GM12864 (cell line): ENCODE measurements around the gene BRD3OS.

Experiments
- DNase-seq: peaks from one replicate; pipeline ENCODE4 v3.0.0-alpha.2; 2011; ENCODE audit warnings: low read depth
- H3K4me3 ChIP-seq: 2 replicates; pipeline ENCODE4 v1.5.1; 2011; ENCODE audit warnings: mild to moderate bottlenecking, low read depth, low read length, control low read depth
- CTCF ChIP-seq: IDR thresholded peaks from 2 replicates; pipeline ENCODE4 v1.5.1; 2011; ENCODE audit warnings: low read depth, mild to moderate bottlenecking, moderate library complexity, low read length, control low read depth, inconsistent platforms; ENCODE audit errors: missing control alignments

BRD3OS gene

GRCh38 chr9:134053941-134054761, 28.9 kb downstream of the BRD3OS start:
- TF ChIP-seq CTCF, result no peak
- no peak overlapping the region for H3K4me3 ChIP-seq
- no peak for DNase-seq

DNA sequence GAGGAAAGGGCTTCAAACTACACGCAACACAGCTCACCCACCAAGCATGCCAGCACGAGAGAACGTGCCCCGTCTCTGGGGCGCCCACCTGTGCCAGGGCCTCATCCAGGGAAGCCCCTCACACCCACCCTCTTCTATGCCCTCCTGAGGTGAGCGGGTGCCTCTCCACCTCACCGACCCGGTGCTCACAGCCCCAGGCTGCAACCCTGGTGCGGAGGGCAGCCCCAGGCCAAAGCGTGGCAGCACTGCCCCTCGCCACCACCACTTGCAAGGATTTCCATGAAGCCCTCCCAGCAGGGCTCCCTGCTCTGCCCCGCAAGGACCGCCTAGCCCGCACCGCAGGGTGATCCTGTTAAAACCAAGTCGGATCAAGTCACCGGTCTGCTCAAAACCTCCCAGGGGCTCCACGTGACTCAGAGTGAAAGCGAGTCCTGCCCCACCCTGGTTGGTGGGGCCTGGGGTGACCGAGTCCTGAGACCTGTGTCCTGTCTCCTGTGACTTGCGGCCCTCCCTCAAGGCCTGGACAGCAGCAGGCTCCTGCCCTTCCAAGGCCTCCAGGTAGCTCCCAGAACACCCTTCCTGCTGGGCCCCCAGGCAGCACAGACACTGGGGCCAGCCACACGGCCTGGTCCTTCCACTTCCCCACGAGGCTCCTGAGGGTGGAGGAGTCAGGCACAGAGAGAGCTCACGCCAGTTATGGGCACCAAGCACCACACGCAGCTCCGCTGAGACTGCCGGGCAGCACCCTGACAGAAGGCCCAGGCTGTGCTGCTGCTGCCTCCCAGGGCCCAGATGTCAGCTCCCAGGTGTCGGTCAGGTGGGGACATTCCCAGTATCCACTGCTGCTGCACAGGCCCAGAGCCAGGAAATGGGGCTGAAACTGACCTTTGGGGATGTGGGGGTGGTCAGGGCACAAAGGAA, 29.9 kb downstream of the BRD3OS start:
- H3K4me3 ChIP-seq, result no peak overlapping the region
- TF ChIP-seq CTCF, result no peak
- no peak for DNase-seq

- H3K4me3 ChIP-seq, result no peak overlapping the region
- DNase-seq, result no peak
- no peak for TF ChIP-seq CTCF
Measured at GRCh38 chr9:134055981-134056461, 30.7 kb downstream of the BRD3OS start.

DNA sequence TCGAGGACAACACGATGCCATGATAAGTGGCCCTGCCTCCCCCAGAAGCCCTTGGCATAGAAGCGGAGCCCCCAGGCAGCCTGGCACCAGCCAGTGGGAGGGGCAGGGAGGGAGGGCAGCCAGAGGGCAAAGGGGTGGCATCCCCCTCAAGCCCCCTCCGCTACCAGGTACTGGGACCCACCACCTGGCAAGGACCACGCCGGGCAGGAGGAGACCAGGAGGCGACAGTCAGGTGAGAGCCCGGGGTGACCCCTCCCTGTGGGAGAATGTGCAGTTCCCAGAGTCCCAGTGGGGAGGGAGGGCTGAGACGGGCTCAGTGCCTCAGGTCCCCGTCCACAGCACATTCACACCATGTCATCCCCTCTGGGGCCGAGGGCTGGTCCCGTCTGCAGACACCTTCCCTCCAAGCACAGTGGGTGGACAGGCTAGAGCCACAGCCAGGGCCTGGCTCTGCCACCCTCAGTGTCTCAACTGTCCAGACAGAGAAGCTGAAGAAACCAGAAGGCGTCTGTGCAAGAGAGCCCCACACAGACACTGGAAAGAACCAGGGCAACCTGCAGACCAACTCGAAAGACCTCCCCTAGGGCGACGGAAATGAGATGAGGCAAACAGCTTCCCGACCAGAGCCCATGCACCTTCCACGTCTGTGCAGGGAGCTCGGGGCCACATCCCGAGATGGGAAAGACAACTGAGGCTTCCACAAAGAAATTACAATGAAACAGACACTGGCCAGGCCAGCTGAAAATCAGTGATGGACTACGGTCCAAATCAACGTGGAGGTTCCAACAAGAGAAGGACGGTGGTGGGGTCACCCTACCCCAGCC, 31.4 kb downstream of the BRD3OS start:
- TF ChIP-seq CTCF, result no peak
- no peak for DNase-seq
- H3K4me3 ChIP-seq, result no peak overlapping the region

DNA sequence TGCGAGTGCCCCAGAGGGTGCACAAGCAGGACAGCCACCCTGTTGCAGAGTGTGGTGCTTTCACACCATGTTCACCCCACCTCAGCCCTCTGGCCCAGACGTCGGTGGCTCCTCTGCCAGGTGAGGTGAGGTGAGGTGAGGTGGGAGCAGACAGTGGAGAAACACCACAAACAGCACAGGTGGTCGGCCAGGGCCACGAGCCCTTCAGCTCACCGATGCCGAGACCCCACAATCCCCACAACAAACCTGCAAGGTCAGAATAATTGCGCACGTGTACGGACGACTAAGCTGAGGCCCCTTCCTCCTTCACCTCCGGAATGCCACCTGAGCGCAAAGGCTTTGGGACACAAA, 32.0 kb downstream of the BRD3OS start:
- no peak for TF ChIP-seq CTCF
- no peak overlapping the region for H3K4me3 ChIP-seq
- no peak for DNase-seq

DNA sequence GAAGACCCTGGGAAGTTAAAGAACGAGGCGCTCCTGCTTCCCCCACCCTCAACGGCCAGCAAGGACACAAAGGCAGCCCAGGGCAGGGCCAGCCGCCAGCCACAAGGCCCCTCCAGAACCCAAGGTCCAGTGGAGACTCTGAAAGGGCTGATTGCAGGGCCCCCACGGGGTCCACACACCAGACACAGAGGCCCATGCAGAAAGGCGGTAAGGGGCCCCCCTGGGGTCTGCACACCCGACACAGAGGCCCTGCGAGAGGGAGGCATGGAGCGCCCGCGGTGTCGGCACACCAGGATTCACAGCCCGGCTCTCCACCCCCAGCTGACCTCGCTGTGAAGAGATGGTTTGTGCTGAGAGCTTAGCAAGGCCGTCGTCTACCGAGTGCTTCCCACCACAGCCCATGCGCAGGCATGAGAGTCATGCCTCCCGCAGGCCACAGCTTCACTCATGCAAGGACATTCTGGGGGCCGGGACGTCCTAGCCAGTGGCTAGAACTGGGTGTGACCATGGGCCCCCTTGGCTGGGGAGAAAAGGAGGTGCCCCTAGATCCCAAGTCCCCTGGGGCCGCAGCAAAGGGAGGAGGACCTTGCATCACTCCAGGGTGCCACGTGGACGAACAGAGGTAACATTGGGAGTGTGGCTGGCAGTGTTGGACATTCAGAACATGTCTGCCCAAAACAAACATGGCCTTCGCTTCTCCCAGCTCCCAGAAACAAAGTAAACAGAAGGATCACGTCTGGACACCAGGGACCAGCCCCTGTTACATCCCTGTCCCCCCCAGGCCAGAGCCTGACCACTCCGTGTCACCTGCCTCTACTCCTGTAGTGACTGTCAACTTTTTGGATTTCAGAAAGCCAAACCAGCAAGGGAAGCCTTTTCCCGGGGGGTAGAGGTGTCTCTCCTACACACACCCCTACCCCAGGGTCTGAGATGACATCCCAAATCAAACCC, 32.7 kb downstream of the BRD3OS start:
- DNase-seq, result no peak
- no peak for TF ChIP-seq CTCF
- no peak overlapping the region for H3K4me3 ChIP-seq
